Measurements from ENCODE around the gene FYTTD1. TPM values are rescaled to one million over a fixed set of nuclear protein-coding genes. Genes with fewer than 3 reads are reported as not detected.
"Not testable (repeated sequence)": the region's sequence is repeated elsewhere in the genome, so short reads cannot be mapped to it uniquely, and the experiment has no call there.

Gene FYTTD1
- 20.9 and 52.2 TPM in 2 replicates for total RNA-seq (2014; rRNA removed; shearing (Covaris generic))

- H3K4me3 ChIP-seq = peak within 1 kb of the TSS; percentile 84
- H3K4me1 ChIP-seq (replicated peaks) = peaks cover 22% of the 10 kb centered on the region
- peak; percentile 74 to 85 for DNase-seq (ENCODE audit: low read depth in 1 of 2, low spot score in 2 of 2)
- no peaks in the 10 kb centered on the region for H3K9me3 ChIP-seq (replicated peaks)
- no peaks in the 10 kb centered on the region for H3K27me3 ChIP-seq (replicated peaks)
- H3K36me3 ChIP-seq = peaks cover 8% of the 10 kb centered on the region; the same call in 1 of the 2 replicates
- H3K27ac ChIP-seq = peak within 1 kb of the TSS; percentile 45
Observed at GRCh38 chr3:197749601-197750395, at the start of gene FYTTD1. FYTTD1 (plus strand) TSS chr3:197749883; CDS start chr3:197749972, 89 bp downstream.

- Histone ChIP-seq H3K4me3 (no peak overlapping the region), H3K36me3 (peaks cover 31% of the 10 kb centered on the region), H3K27me3 (replicated peaks) (no peaks in the 10 kb centered on the region), H3K4me1 (replicated peaks) (no peaks in the 10 kb centered on the region), H3K27ac (no peak overlapping the region), H3K9me3 (replicated peaks) (no peaks in the 10 kb centered on the region)
- DNase-seq (ENCODE audit: low read depth in 1 of 2, low spot score in 2 of 2) = no peak
Observed at GRCh38 chr3:197700095-197700494, 49.6 kb upstream of the FYTTD1 start.

- peaks cover 31% of the 10 kb centered on the region for H3K36me3 ChIP-seq
- DNase-seq (ENCODE audit: low read depth in 1 of 2, low spot score in 2 of 2) = no peak
- H3K4me3 ChIP-seq = no peak overlapping the region
- no peaks in the 10 kb centered on the region for H3K4me1 ChIP-seq (replicated peaks)
- H3K27ac ChIP-seq = no peak overlapping the region
- no peaks in the 10 kb centered on the region for H3K27me3 ChIP-seq (replicated peaks)
- H3K9me3 ChIP-seq (replicated peaks) = no peaks in the 10 kb centered on the region
Observed at GRCh38 chr3:197701841-197702240, 47.8 kb upstream of the FYTTD1 start.

- H3K4me3 ChIP-seq = no peak overlapping the region
- DNase-seq (ENCODE audit: low read depth in 1 of 2, low spot score in 2 of 2) = no peak
- H3K9me3 ChIP-seq (replicated peaks) = no peaks in the 10 kb centered on the region
- no peaks in the 10 kb centered on the region for H3K27me3 ChIP-seq (replicated peaks)
- H3K4me1 ChIP-seq (replicated peaks) = no peaks in the 10 kb centered on the region; the same call in 1 of the 2 replicates
- H3K27ac ChIP-seq = no peak overlapping the region
- peaks cover 11% of the 10 kb centered on the region for H3K36me3 ChIP-seq
Observed at GRCh38 chr3:197706658-197707057, 43.0 kb upstream of the FYTTD1 start.

GRCh38 chr3:197709135-197709534 lies 40.5 kb upstream of the FYTTD1 start:
- no peak for DNase-seq (ENCODE audit: low read depth in 1 of 2, low spot score in 2 of 2)
- H3K27ac ChIP-seq = no peak overlapping the region
- H3K4me1 ChIP-seq (replicated peaks) = peaks cover 12% of the 10 kb centered on the region
- H3K27me3 ChIP-seq (replicated peaks) = no peaks in the 10 kb centered on the region
- H3K4me3 ChIP-seq = no peak overlapping the region
- no peaks in the 10 kb centered on the region for H3K36me3 ChIP-seq
- H3K9me3 ChIP-seq (replicated peaks) = no peaks in the 10 kb centered on the region

GRCh38 chr3:197710965-197711364 lies 38.7 kb upstream of the FYTTD1 start:
- not testable (repeated sequence) for H3K27ac ChIP-seq

GRCh38 chr3:197711973-197712707 lies 37.5 kb upstream of the FYTTD1 start:
- DNase-seq (ENCODE audit: low read depth in 1 of 2, low spot score in 2 of 2) = peak; percentile 92
- H3K27ac ChIP-seq = peak overlapping the region; percentile 90
- H3K4me3 ChIP-seq = peak overlapping the region; percentile 27
- H3K9me3 ChIP-seq (replicated peaks) = no peaks in the 10 kb centered on the region
- no peaks in the 10 kb centered on the region for H3K36me3 ChIP-seq
- H3K27me3 ChIP-seq (replicated peaks) = no peaks in the 10 kb centered on the region
- H3K4me1 ChIP-seq (replicated peaks) = peaks cover 12% of the 10 kb centered on the region

More at GRCh38 chr3:197710965-197711364, 38.7 kb upstream of the FYTTD1 start:
- DNase-seq (ENCODE audit: low read depth in 1 of 2, low spot score in 2 of 2); H3K27me3 ChIP-seq (replicated peaks); H3K36me3 ChIP-seq; H3K9me3 ChIP-seq (replicated peaks); H3K4me3 ChIP-seq: not testable (repeated sequence)
- H3K4me1 ChIP-seq (replicated peaks) = peaks cover 12% of the 10 kb centered on the region

GRCh38 chr3:197713477-197713822 lies 36.2 kb upstream of the FYTTD1 start:
- no peaks in the 10 kb centered on the region for H3K9me3 ChIP-seq (replicated peaks)
- no peak overlapping the region for H3K4me3 ChIP-seq

GRCh38 chr3:197714251-197714650 lies 35.4 kb upstream of the FYTTD1 start:
- no peak overlapping the region for H3K4me3 ChIP-seq
- no peaks in the 10 kb centered on the region for H3K36me3 ChIP-seq
- DNase-seq (ENCODE audit: low read depth in 1 of 2, low spot score in 2 of 2) = no peak
- H3K4me1 ChIP-seq (replicated peaks) = peaks cover 20% of the 10 kb centered on the region
- H3K27me3 ChIP-seq (replicated peaks) = no peaks in the 10 kb centered on the region
- H3K27ac ChIP-seq = peak overlapping the region; percentile 11; the same call in 1 of the 2 replicates
- H3K9me3 ChIP-seq (replicated peaks) = no peaks in the 10 kb centered on the region

More at GRCh38 chr3:197713477-197713822, 36.2 kb upstream of the FYTTD1 start:
- DNase-seq (ENCODE audit: low read depth in 1 of 2, low spot score in 2 of 2) = no peak
- H3K4me1 ChIP-seq (replicated peaks) = peaks cover 12% of the 10 kb centered on the region
- H3K27ac ChIP-seq = peak overlapping the region; percentile 90; the same call in 1 of the 2 replicates
- no peaks in the 10 kb centered on the region for H3K36me3 ChIP-seq
- no peaks in the 10 kb centered on the region for H3K27me3 ChIP-seq (replicated peaks)

GRCh38 chr3:197718891-197719290 lies 30.8 kb upstream of the FYTTD1 start:
- Histone ChIP-seq H3K27me3 (replicated peaks) (no peaks in the 10 kb centered on the region), H3K27ac (peak overlapping the region; percentile 40), H3K36me3 (no peaks in the 10 kb centered on the region), H3K4me3 (no peak overlapping the region), H3K9me3 (replicated peaks) (no peaks in the 10 kb centered on the region), H3K4me1 (replicated peaks) (peaks cover 7% of the 10 kb centered on the region)
- DNase-seq (ENCODE audit: low read depth in 1 of 2, low spot score in 2 of 2) = peak in 1 of 2 experiments; percentile 28

GRCh38 chr3:197720694-197721093 lies 29.0 kb upstream of the FYTTD1 start:
- Histone ChIP-seq H3K4me3 (no peak overlapping the region), H3K36me3 (no peaks in the 10 kb centered on the region), H3K9me3 (replicated peaks) (no peaks in the 10 kb centered on the region), H3K27me3 (replicated peaks) (no peaks in the 10 kb centered on the region), H3K4me1 (replicated peaks) (peaks cover 7% of the 10 kb centered on the region), H3K27ac (no peak overlapping the region)
- DNase-seq (ENCODE audit: low read depth in 1 of 2, low spot score in 2 of 2) = no peak

GRCh38 chr3:197722734-197723133 lies 26.9 kb upstream of the FYTTD1 start:
- DNase-seq (ENCODE audit: low read depth in 1 of 2, low spot score in 2 of 2) = no peak
- no peak overlapping the region for H3K4me3 ChIP-seq
- peaks cover 7% of the 10 kb centered on the region for H3K4me1 ChIP-seq (replicated peaks)
- H3K27ac ChIP-seq = no peak overlapping the region
- no peaks in the 10 kb centered on the region for H3K27me3 ChIP-seq (replicated peaks)
- H3K9me3 ChIP-seq (replicated peaks) = no peaks in the 10 kb centered on the region
- no peaks in the 10 kb centered on the region for H3K36me3 ChIP-seq

GRCh38 chr3:197727878-197728277 lies 21.8 kb upstream of the FYTTD1 start:
- H3K9me3 ChIP-seq (replicated peaks); H3K27ac ChIP-seq; H3K27me3 ChIP-seq (replicated peaks); DNase-seq (ENCODE audit: low read depth in 1 of 2, low spot score in 2 of 2); H3K36me3 ChIP-seq; H3K4me3 ChIP-seq; H3K4me1 ChIP-seq (replicated peaks): not testable (repeated sequence)

- H3K4me3 ChIP-seq = no peak overlapping the region
- H3K36me3 ChIP-seq = no peaks in the 10 kb centered on the region
- H3K9me3 ChIP-seq (replicated peaks) = no peaks in the 10 kb centered on the region
- H3K27me3 ChIP-seq (replicated peaks) = no peaks in the 10 kb centered on the region
- DNase-seq (ENCODE audit: low read depth in 1 of 2, low spot score in 2 of 2) = no peak
- peaks cover 7% of the 10 kb centered on the region; the same call in 1 of the 2 replicates for H3K4me1 ChIP-seq (replicated peaks)
- H3K27ac ChIP-seq = no peak overlapping the region
Observed at GRCh38 chr3:197728487-197728886, 21.2 kb upstream of the FYTTD1 start.
